Pulmonary artery endothelial cell (primary cell): Measurements from ENCODE around the gene LIPM. TPM values are rescaled to one million over a fixed set of nuclear protein-coding genes. Genes with fewer than 3 reads are reported as not detected.

Experiments
- DNase-seq: peaks from one replicate; pipeline ENCODE4 v3.0.0-alpha.2; 2011; ENCODE audit warnings: low read depth, low spot score
- total RNA-seq: library from RNA; depleted of rRNA; stranded (reverse); fragments of >200 nt; gene quantifications from 2 replicates; pipeline ENCODE4 v1.2.3, GENCODE V29; 2014

The LIPM gene
- total RNA-seq, result not detected in 2 replicates

- DNase-seq, result no peak
Measured at GRCh38 chr10:88802523-88803285, at the start of gene LIPM. Gene LIPM (plus strand): TSS chr10:88802730. CDS start chr10:88802897, 167 bp downstream.

- no peak for DNase-seq
Measured at GRCh38 chr10:88754287-88754686, 48.2 kb upstream of the LIPM start.

- DNase-seq, result no peak
Measured at GRCh38 chr10:88755753-88756152, 46.8 kb upstream of the LIPM start.

GRCh38 chr10:88756660-88757059, 45.9 kb upstream of the LIPM start:
- no peak for DNase-seq

- DNase-seq, result no peak
Measured at GRCh38 chr10:88759366-88760101, 43.0 kb upstream of the LIPM start, which contains the start of gene LIPN. Gene LIPN (plus strand): TSS chr10:88760020. CDS start chr10:88761406, 1,386 bp downstream.

GRCh38 chr10:88762906-88763305, 39.6 kb upstream of the LIPM start:
- DNase-seq, result no peak

- no peak for DNase-seq
Measured at GRCh38 chr10:88763441-88763840, 39.1 kb upstream of the LIPM start.

- DNase-seq, result no peak
Measured at GRCh38 chr10:88764110-88764509, 38.4 kb upstream of the LIPM start.

- DNase-seq, result no peak
Measured at GRCh38 chr10:88765816-88766215, 36.7 kb upstream of the LIPM start.

GRCh38 chr10:88769384-88769783, 33.1 kb upstream of the LIPM start:
- DNase-seq, result no peak

- DNase-seq, result no peak
Measured at GRCh38 chr10:88781206-88781605, 21.3 kb upstream of the LIPM start.

GRCh38 chr10:88782222-88782621, 20.3 kb upstream of the LIPM start:
- DNase-seq, result no peak

- no peak for DNase-seq
Measured at GRCh38 chr10:88783724-88784123, 18.8 kb upstream of the LIPM start.

GRCh38 chr10:88786032-88786770, 16.3 kb upstream of the LIPM start:
- no peak for DNase-seq

- no peak for DNase-seq
Measured at GRCh38 chr10:88787463-88787862, 15.1 kb upstream of the LIPM start.

GRCh38 chr10:88788924-88789323, 13.6 kb upstream of the LIPM start:
- no peak for DNase-seq

GRCh38 chr10:88791924-88792323, 10.6 kb upstream of the LIPM start:
- DNase-seq, result no peak

GRCh38 chr10:88792661-88793060, 9.9 kb upstream of the LIPM start:
- no peak for DNase-seq

GRCh38 chr10:88793712-88794299, 8.7 kb upstream of the LIPM start:
- DNase-seq, result no peak

GRCh38 chr10:88794731-88795130, 7.8 kb upstream of the LIPM start:
- DNase-seq, result no peak
